HepG2 (cell line): Measurements from ENCODE around the gene VPS52. TPM values are rescaled to one million over a fixed set of nuclear protein-coding genes. Genes with fewer than 3 reads are reported as not detected.

Experiments
- EZH2 ChIP-seq: conservative IDR thresholded peaks from 2 replicates; pipeline ENCODE4 v1.6.1; 2012; ENCODE audit warnings: mild to moderate bottlenecking, low read depth, low read length, moderate library complexity
- GABPA ChIP-seq, 2 experiments: IDR thresholded peaks; 2 replicates each; pipeline ENCODE4 v1.6.1; 2011 to 2016; ENCODE audit warnings: low read depth in 2 of 2, low read length in 1 of 2, missing biosample characterization in 1 of 2, missing genetic modification characterization in 1 of 2
- GTF2F1 ChIP-seq: fragments of 150-350 bp; IDR thresholded peaks from 2 replicates; pipeline ENCODE4 v1.6.1; 2014; ENCODE audit warnings: low read length
- KAT8 ChIP-seq: IDR thresholded peaks from 2 replicates; pipeline ENCODE4 v1.6.1; 2016; ENCODE audit warnings: missing genetic modification reagents, missing compliant biosample characterization
- NAIF1 ChIP-seq: sonication (generic); formaldehyde crosslinking; IDR thresholded peaks from 2 replicates; pipeline ENCODE4 v1.5.0; 2020; ENCODE audit warnings: mild to moderate bottlenecking, missing genetic modification reagents, borderline replicate concordance
- NFE2L2 ChIP-seq: fragments of 150-350 bp; IDR thresholded peaks from 2 replicates; pipeline ENCODE4 v1.6.1; 2014; ENCODE audit warnings: low read length
- NFKB2 ChIP-seq: sonication (generic); formaldehyde crosslinking; IDR thresholded peaks from 2 replicates; pipeline ENCODE4 v1.4.0; 2020; ENCODE audit warnings: missing genetic modification reagents, borderline replicate concordance
- SP1 ChIP-seq, 2 experiments: fragments of 450-650 bp in 1 of 2; sonication (generic) in 1 of 2; formaldehyde crosslinking in 1 of 2; IDR thresholded peaks; 2 replicates each; pipeline versions ENCODE4 v1.4.0 to v1.6.1; 2016 to 2020; ENCODE audit warnings: missing genetic modification reagents in 1 of 2
- ZBTB3 ChIP-seq: sonication (generic); formaldehyde crosslinking; IDR thresholded peaks from 2 replicates; pipeline ENCODE4 v1.4.0; 2020; ENCODE audit warnings: low read depth, mild to moderate bottlenecking, moderate library complexity, missing genetic modification reagents, borderline replicate concordance
- ZC3H13 ChIP-seq: sonication (generic); formaldehyde crosslinking; IDR thresholded peaks from 2 replicates; pipeline ENCODE4 v1.8.1; 2023; ENCODE audit warnings: mild to moderate bottlenecking, missing genetic modification reagents, moderate library complexity
- ZKSCAN8 ChIP-seq: IDR thresholded peaks from 2 replicates; pipeline ENCODE4 v1.6.1; 2016; ENCODE audit warnings: borderline replicate concordance, missing genetic modification reagents, missing compliant biosample characterization
- ZNF17 ChIP-seq: sonication (generic); formaldehyde crosslinking; IDR thresholded peaks from 2 replicates; pipeline ENCODE4 v1.5.0; 2020; ENCODE audit warnings: mild to moderate bottlenecking, missing genetic modification reagents
- polyA plus RNA-seq, 8 experiments: library from polyadenylated mRNA; depleted of rRNA in 3 of 8; stranded (reverse) in 7 of 8; unstranded in 1 of 8; fragments of >200 nt; fragmentation: Illumina TruSeq in 4 of 8; extraction: Trizol in 4 of 8; gene quantifications; 2 replicates each; pipeline versions ENCODE4 v1.2.1 to v1.2.3, GENCODE V29; 2011 to 2016; ENCODE audit warnings: low read depth in 4 of 8, missing spikeins in 1 of 8, mixed read lengths in 1 of 8; ENCODE audit not compliant: insufficient read depth in 1 of 8
- total RNA-seq, 5 experiments: library from RNA; depleted of rRNA; stranded (reverse); fragments of >200 nt; fragmentation: Illumina TruSeq; extraction: Trizol; gene quantifications; 2 replicates each; pipeline ENCODE4 v1.2.3, GENCODE V29; 2016; ENCODE audit warnings: low read depth in 1 of 5
- TF ChIP-seq, protein P1 (sequence below): sonication (generic); formaldehyde crosslinking; IDR thresholded peaks from one replicate; pipeline ENCODE4 v1.5.1; 2020; ENCODE audit warnings: mild to moderate bottlenecking, missing genetic modification reagents; ENCODE audit errors: not compliant biosample characterization
- TF ChIP-seq, protein P2 (sequence below), 2 experiments: IDR thresholded peaks; 2 replicates each; pipeline ENCODE4 v1.6.1; 2011 to 2012; ENCODE audit warnings: low read length in 2 of 2, borderline replicate concordance in 1 of 2, low read depth in 1 of 2, mild to moderate bottlenecking in 1 of 2, moderate library complexity in 1 of 2

Gene VPS52
- total and polyA plus RNA-seq, 2 of the 13 experiments (the other 11 are each of a cell fraction or from before 2014, with no cell fraction given), result 48.9 to 85.5 TPM

GRCh38 chr6:33213166-33213988 is 58.3 kb downstream of the VPS52 start (continued):
- TF ChIP-seq, protein P1, sequence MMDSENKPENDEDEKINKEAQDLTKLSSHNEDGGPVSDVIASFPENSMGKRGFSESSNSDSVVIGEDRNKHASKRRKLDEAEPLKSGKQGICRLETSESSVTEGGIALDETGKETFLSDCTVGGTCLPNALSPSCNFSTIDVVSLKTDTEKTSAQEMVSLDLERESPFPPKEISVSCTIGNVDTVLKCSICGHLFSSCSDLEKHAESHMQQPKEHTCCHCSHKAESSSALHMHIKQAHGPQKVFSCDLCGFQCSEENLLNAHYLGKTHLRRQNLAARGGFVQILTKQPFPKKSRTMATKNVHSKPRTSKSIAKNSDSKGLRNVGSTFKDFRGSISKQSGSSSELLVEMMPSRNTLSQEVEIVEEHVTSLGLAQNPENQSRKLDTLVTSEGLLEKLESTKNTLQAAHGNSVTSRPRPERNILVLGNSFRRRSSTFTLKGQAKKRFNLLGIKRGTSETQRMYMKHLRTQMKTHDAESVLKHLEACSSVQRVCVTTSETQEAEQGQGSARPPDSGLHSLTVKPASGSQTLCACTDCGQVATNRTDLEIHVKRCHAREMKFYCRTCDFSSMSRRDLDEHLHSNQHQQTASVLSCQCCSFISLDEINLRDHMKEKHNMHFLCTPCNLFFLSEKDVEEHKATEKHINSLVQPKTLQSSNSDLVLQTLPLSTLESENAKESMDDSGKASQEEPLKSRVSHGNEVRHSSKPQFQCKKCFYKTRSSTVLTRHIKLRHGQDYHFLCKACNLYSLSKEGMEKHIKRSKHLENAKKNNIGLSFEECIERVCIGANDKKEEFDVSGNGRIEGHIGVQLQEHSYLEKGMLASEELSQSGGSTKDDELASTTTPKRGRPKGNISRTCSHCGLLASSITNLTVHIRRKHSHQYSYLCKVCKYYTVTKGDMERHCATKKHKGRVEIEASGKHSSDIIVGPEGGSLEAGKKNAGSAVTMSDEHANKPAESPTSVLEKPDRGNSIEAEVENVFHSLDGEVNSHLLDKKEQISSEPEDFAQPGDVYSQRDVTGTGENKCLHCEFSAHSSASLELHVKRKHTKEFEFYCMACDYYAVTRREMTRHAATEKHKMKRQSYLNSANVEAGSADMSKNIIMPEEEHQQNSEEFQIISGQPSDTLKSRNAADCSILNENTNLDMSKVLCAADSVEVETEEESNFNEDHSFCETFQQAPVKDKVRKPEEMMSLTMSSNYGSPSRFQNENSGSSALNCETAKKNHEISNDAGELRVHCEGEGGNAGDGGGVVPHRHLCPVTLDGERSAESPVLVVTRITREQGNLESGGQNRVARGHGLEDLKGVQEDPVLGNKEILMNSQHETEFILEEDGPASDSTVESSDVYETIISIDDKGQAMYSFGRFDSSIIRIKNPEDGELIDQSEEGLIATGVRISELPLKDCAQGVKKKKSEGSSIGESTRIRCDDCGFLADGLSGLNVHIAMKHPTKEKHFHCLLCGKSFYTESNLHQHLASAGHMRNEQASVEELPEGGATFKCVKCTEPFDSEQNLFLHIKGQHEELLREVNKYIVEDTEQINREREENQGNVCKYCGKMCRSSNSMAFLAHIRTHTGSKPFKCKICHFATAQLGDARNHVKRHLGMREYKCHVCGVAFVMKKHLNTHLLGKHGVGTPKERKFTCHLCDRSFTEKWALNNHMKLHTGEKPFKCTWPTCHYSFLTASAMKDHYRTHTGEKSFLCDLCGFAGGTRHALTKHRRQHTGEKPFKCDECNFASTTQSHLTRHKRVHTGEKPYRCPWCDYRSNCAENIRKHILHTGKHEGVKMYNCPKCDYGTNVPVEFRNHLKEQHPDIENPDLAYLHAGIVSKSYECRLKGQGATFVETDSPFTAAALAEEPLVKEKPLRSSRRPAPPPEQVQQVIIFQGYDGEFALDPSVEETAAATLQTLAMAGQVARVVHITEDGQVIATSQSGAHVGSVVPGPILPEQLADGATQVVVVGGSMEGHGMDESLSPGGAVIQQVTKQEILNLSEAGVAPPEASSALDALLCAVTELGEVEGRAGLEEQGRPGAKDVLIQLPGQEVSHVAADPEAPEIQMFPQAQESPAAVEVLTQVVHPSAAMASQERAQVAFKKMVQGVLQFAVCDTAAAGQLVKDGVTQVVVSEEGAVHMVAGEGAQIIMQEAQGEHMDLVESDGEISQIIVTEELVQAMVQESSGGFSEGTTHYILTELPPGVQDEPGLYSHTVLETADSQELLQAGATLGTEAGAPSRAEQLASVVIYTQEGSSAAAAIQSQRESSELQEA, result peak; percentile 84
- TF ChIP-seq KAT8 (CRISPR knock-in tag), result no peak
- TF ChIP-seq, protein P2, sequence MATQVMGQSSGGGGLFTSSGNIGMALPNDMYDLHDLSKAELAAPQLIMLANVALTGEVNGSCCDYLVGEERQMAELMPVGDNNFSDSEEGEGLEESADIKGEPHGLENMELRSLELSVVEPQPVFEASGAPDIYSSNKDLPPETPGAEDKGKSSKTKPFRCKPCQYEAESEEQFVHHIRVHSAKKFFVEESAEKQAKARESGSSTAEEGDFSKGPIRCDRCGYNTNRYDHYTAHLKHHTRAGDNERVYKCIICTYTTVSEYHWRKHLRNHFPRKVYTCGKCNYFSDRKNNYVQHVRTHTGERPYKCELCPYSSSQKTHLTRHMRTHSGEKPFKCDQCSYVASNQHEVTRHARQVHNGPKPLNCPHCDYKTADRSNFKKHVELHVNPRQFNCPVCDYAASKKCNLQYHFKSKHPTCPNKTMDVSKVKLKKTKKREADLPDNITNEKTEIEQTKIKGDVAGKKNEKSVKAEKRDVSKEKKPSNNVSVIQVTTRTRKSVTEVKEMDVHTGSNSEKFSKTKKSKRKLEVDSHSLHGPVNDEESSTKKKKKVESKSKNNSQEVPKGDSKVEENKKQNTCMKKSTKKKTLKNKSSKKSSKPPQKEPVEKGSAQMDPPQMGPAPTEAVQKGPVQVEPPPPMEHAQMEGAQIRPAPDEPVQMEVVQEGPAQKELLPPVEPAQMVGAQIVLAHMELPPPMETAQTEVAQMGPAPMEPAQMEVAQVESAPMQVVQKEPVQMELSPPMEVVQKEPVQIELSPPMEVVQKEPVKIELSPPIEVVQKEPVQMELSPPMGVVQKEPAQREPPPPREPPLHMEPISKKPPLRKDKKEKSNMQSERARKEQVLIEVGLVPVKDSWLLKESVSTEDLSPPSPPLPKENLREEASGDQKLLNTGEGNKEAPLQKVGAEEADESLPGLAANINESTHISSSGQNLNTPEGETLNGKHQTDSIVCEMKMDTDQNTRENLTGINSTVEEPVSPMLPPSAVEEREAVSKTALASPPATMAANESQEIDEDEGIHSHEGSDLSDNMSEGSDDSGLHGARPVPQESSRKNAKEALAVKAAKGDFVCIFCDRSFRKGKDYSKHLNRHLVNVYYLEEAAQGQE (IDR thresholded peaks at IDR 0.05; ENCODE audit: borderline replicate concordance in 1 of 2, low read depth in 1 of 2, low read length in 2 of 2), result no peak
- TF ChIP-seq SP1 (IDR thresholded peaks at IDR 0.05), result no peak
- TF ChIP-seq SP1 (CRISPR knock-in tag; IDR thresholded peaks at IDR 0.05), result no peak
- no peak for TF ChIP-seq ZKSCAN8 (CRISPR knock-in tag)
- peak; percentile 65; the same call in 1 of the 2 replicates for TF ChIP-seq ZC3H13 (CRISPR knock-in tag)
- no peak for TF ChIP-seq GTF2F1
- TF ChIP-seq ZNF17 (CRISPR knock-in tag), result no peak
- no peak for TF ChIP-seq NAIF1 (CRISPR knock-in tag)
- 0 out of 2 replicates have a peak, but pooled peaks have one; percentile 32 for TF ChIP-seq EZH2
- TF ChIP-seq GABPA (IDR thresholded peaks at IDR 0.05; ENCODE audit: low read depth, low read length), result no peak
- 0 out of 2 replicates have a peak, but pooled peaks have one; percentile 11 for TF ChIP-seq GABPA (CRISPR knock-in tag; IDR thresholded peaks at IDR 0.05; ENCODE audit: low read depth)
- no peak for TF ChIP-seq NFE2L2
- TF ChIP-seq NFKB2 (CRISPR knock-in tag), result 0 out of 2 replicates have a peak, but pooled peaks have one; percentile 65
- TF ChIP-seq ZBTB3 (CRISPR knock-in tag), result no peak
